Activated CD8-positive, alpha-beta T cell treated with anti-CD3 and anti-CD28 coated beads for 36 hours (primary cell): Measurements from ENCODE around the gene ITCH. TPM values are rescaled to one million over a fixed set of nuclear protein-coding genes. Genes with fewer than 3 reads are reported as not detected.
"Not testable (repeated sequence)": the region's sequence is repeated elsewhere in the genome, so short reads cannot be mapped to it uniquely, and the experiment has no call there.

Source experiments
- ATAC-seq: fragments of 200-7000 bp; cut with Tn5 transposase; one replicate; pipeline ENCODE4 v1.10.0; 2021; ENCODE audit warnings: mild to moderate bottlenecking, moderate library complexity
- CTCF ChIA-PET: fragments of 350-600 bp; sonication (Branson Sonifier 250); formaldehyde crosslinking; loops from one replicate; lab custom pipeline; 2021; ENCODE audit warnings: antibody characterized with exemption; lab: Charles Lee
- POLR2A ChIA-PET: fragments of 350-600 bp; sonication (Branson Sonifier 250); formaldehyde crosslinking; loops from one replicate; lab custom pipeline; 2021; ENCODE audit warnings: antibody characterized with exemption; lab: Charles Lee
- DNase-seq: peaks from one replicate; pipeline ENCODE4 v3.0.0-alpha.2; 2020
- H3K27ac Mint-ChIP-seq: one replicate; pipeline ENCODE4 v1.8.0; 2021; ENCODE audit warnings: mild to moderate bottlenecking, mixed read lengths
- H3K27me3 Mint-ChIP-seq: one replicate; pipeline ENCODE4 v1.8.0; 2021; ENCODE audit warnings: mixed read lengths
- H3K36me3 Mint-ChIP-seq: one replicate; pipeline ENCODE4 v1.8.0; 2021; ENCODE audit warnings: low read depth, mixed read lengths
- H3K4me1 Mint-ChIP-seq: one replicate; pipeline ENCODE4 v1.8.0; 2021; ENCODE audit warnings: low read depth, mixed read lengths
- H3K4me3 Mint-ChIP-seq: one replicate; pipeline ENCODE4 v1.8.0; 2021; ENCODE audit warnings: mild to moderate bottlenecking, moderate library complexity, mixed read lengths
- H3K9me3 Mint-ChIP-seq: one replicate; pipeline ENCODE4 v1.8.0; 2021; ENCODE audit warnings: mixed read lengths
- intact Hi-C: fragments of 100-400 bp; cut with micrococcal nuclease; formaldehyde crosslinking; loops from one replicate; pipeline ENCODE4 v1.10.0; 2022
- total RNA-seq, 2 experiments: library from RNA; stranded (reverse); gene quantifications; one replicate each; pipeline ENCODE4 v1.2.3, GENCODE V29; 2021
- TF ChIP-seq, protein P1 (sequence below): fragments of 200-600 bp; IDR thresholded peaks from one replicate; pipeline ENCODE4 v1.8.0; 2022; ENCODE audit warnings: antibody characterized with exemption, mild to moderate bottlenecking

Gene ITCH
- total RNA-seq, 2 experiments from 2014 or later, result 46.0 to 51.8 TPM

DNA sequence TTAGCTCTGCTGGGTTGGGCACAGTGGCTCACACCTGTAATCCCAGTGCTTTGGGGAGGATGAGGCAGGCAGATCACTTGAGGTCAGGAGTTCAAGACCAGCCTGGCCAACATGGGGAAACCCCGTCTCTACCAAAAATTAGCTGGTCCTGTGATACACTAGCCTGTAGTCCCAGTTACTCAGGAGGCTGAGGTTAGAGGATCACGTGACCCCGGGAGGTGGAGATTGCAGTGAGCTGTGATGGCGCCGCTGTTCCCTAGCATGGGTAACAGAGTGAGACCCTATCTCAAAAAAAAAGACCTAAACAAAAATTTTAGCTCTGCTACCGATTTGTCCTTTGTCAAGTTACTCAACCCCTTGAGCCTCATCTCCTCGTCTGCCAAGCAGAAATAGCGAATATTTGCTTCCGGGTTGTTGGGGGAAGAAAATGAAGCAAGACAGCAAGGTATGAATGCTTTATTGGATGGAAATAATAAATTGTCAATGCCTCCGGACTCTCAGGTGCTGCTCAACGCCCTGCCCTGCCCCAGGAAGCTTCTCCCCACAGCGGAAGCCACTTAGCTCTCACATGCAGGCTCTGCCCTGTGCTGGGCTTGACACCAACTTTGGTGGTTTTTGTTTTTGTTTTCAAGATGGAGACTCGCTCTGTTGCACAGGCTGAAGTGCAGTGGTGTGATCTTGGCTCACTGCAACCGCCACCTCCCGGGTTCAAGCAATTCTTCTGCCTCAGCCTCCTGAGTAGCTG, 24.9 kb upstream of the ITCH start:
- TF ChIP-seq, protein P1, sequence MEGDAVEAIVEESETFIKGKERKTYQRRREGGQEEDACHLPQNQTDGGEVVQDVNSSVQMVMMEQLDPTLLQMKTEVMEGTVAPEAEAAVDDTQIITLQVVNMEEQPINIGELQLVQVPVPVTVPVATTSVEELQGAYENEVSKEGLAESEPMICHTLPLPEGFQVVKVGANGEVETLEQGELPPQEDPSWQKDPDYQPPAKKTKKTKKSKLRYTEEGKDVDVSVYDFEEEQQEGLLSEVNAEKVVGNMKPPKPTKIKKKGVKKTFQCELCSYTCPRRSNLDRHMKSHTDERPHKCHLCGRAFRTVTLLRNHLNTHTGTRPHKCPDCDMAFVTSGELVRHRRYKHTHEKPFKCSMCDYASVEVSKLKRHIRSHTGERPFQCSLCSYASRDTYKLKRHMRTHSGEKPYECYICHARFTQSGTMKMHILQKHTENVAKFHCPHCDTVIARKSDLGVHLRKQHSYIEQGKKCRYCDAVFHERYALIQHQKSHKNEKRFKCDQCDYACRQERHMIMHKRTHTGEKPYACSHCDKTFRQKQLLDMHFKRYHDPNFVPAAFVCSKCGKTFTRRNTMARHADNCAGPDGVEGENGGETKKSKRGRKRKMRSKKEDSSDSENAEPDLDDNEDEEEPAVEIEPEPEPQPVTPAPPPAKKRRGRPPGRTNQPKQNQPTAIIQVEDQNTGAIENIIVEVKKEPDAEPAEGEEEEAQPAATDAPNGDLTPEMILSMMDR, result no peak
- H3K4me1 Mint-ChIP-seq, result no peaks in the 10 kb centered on the region
- intact Hi-C loops, result no loop called here
- POLR2A ChIA-PET, result interaction anchor here (0.6 kb wide), 3 partner anchors 26 to 901 kb away, joined by 3 read pairs; no protein-coding TSS in a partner anchor
- H3K36me3 Mint-ChIP-seq, result no peaks in the 10 kb centered on the region
- ATAC-seq, result no peak
- DNase-seq, result no peak
- CTCF ChIA-PET, result interaction anchor here (1.5 to 8.4 kb wide), 2 partner anchors 25 to 26 kb away, joined by 4 to 50 read pairs; partner anchors contain the start of gene ITCH
- H3K27me3 Mint-ChIP-seq, result no peaks in the 10 kb centered on the region
- no peaks in the 10 kb centered on the region for H3K9me3 Mint-ChIP-seq
- no peak overlapping the region for H3K4me3 Mint-ChIP-seq
- no peak overlapping the region for H3K27ac Mint-ChIP-seq

DNA sequence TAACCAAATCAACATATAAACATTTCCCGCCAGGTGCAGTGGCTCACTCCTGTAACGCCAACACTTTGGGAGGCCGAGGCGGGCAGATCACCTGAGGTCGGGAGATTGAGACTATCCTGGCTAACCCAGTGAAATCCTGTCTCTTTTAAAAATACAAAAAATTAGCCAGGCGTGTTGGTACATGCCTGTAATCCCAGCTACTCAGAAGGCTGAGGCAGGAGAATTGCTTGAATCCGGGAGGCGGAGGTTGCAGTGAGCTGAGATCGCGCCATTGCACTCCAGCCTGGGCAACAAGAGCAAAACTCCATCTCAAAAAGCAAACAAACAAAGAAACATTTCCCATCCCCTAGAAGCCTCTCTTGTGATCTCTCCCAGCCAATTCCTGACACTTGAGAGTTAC, 22.3 kb upstream of the ITCH start:
- intact Hi-C loops, DNase-seq, H3K4me3 Mint-ChIP-seq, H3K27ac Mint-ChIP-seq, ATAC-seq, H3K9me3 Mint-ChIP-seq, H3K4me1 Mint-ChIP-seq, H3K27me3 Mint-ChIP-seq, H3K36me3 Mint-ChIP-seq: not testable (repeated sequence)
- CTCF ChIA-PET, result interaction anchor here (8.4 kb wide), 1 partner anchor 28 kb away, joined by 50 read pairs; no protein-coding TSS in a partner anchor
- POLR2A ChIA-PET, result interaction anchor here (1.6 kb wide), 1 partner anchor 23 kb away, joined by 5 read pairs; no protein-coding TSS in a partner anchor

DNA sequence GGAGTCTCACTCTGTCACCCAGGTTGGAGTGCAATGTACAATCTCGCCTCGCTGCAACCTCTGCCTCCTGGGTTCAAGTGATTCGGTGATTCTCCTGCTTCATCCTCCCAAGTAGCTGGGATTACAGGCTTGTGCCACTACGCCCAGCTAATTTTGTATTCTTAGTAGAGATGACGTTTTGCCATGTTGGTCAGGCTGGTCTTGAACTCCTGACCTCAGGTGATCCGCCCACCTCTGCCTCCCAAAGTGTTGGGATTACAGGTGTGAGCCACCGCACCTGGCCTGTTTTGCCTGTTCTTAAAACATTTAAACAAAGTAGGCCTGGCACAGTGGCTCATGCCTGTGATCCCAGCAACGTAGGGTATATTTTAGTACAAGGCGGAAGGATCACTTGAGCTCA, 21.9 kb upstream of the ITCH start:
- ATAC-seq, intact Hi-C loops, H3K9me3 Mint-ChIP-seq, H3K4me3 Mint-ChIP-seq, H3K27me3 Mint-ChIP-seq, DNase-seq, H3K27ac Mint-ChIP-seq, H3K36me3 Mint-ChIP-seq, H3K4me1 Mint-ChIP-seq: not testable (repeated sequence)
- CTCF ChIA-PET, result interaction anchor here (8.4 kb wide), 1 partner anchor 29 kb away, joined by 50 read pairs; no protein-coding TSS in a partner anchor
- POLR2A ChIA-PET, result interaction anchor here (1.6 kb wide), 1 partner anchor 22 kb away, joined by 5 read pairs; no protein-coding TSS in a partner anchor

DNA sequence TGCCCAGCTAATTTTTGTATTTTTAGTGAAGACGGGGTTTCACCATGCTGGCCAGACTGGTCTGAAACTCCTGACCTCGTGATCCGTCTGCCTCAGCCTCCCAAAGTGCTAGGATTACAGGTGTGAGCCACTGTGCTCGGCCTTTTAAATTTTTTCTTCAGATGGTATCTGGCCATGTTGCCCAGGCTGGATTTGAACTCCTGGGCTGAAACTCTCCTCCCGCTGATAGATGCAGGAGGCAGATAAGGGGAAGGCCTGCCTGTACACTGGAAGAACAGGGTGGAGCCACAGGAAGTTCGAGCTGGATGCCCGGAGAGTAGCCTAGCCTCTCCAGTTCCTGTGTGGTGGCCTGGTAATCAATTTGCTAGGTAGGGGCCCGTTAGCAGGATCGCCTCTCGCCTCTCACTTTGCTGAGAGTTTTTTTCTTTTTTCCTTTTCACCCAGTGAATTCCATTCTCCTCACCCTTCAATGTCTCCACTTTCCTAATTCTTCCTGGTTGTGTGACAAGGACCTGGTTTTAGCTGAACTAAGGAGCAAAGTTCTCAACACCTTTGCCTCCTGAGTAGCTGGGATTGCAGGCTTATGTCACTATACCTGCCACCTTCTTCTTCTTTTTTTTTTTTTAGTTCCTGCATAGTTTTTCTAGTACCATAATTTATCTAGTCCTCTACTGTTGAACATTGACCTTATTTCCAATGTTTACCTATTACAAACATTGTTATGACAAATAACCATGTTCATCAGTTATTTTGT, 19.4 kb upstream of the ITCH start:
- ATAC-seq (no peak), DNase-seq (no peak)
- H3K36me3 Mint-ChIP-seq, result no peaks in the 10 kb centered on the region
- ChIA-PET CTCF (interaction anchor here (1.0 kb wide), 1 partner anchor 31 kb away, joined by 4 read pairs; no protein-coding TSS in a partner anchor), POLR2A (no interaction called here)
- H3K9me3 Mint-ChIP-seq, result no peaks in the 10 kb centered on the region
- no peaks in the 10 kb centered on the region for H3K4me1 Mint-ChIP-seq
- H3K27ac Mint-ChIP-seq, result no peak overlapping the region
- TF ChIP-seq, protein P1, result no peak
- H3K4me3 Mint-ChIP-seq, result no peak overlapping the region
- intact Hi-C loops, result no loop called here
- H3K27me3 Mint-ChIP-seq, result no peaks in the 10 kb centered on the region

DNA sequence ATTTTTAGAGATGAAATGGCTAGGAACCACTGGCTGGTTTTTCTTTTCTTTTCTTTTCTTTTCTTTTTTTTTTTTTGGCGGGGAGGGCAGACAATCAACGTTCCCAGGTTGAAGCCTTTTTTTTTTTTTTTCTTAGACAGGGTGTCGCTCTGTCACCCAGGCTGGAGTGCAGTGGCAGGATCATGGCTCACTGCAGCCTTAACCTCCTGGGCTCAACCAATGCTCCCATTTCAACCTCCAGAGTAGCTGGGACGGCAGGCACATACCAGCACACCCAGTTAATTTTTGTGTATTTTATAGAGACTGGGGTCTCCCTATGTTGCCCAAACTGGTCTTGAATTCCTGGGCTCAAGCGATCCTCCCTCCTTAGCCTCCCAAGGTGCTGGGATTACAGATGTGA, 18.8 kb upstream of the ITCH start:
- no peaks in the 10 kb centered on the region for H3K9me3 Mint-ChIP-seq

More for the DNA sequence above, 18.8 kb upstream of the ITCH start:
- Mint-ChIP-seq H3K27ac (no peak overlapping the region), H3K4me1 (no peaks in the 10 kb centered on the region), H3K27me3 (no peaks in the 10 kb centered on the region), H3K4me3 (no peak overlapping the region), H3K36me3 (no peaks in the 10 kb centered on the region)
- TF ChIP-seq, protein P1, result no peak
- ChIA-PET CTCF (interaction anchor here (1.0 kb wide), 1 partner anchor 32 kb away, joined by 4 read pairs; no protein-coding TSS in a partner anchor), POLR2A (no interaction called here)
- ATAC-seq, result no peak
- no peak for DNase-seq
- intact Hi-C loops, result no loop called here
